GM19328 (cell line): ENCODE measurements around the gene TWF1.
A peak's percentile ranks its signal among the peaks of the same experiment; 100 is the strongest.
"Not testable (repeated sequence)": the region's sequence is repeated elsewhere in the genome, so short reads cannot be mapped to it uniquely, and the experiment has no call there.

ENCODE experiments used
- ATAC-seq: cut with Tn5 transposase; IDR thresholded peaks from one replicate; pipeline ENCODE4 v1.9.1; 2021; ENCODE audit warnings: mild to moderate bottlenecking, moderate library complexity; ENCODE audit not compliant: unreplicated experiment

TWF1 gene

DNA sequence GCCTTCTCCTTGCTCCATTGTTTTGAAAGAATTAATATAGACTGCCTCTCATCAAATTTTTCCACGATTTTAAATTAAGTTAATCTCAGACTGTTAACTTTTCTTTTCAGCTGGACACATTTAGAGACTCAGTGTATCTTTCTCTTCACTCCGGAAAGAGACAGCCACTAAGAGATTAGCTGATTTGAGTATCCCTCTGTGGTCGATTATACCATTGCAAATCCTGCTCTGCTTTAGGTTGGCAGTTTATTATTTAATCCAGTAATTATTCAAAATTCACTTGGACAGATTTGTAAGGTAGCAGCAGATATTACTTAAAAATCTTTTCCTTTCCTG is 588 bp upstream of the TWF1 start:
- no peak for ATAC-seq

DNA sequence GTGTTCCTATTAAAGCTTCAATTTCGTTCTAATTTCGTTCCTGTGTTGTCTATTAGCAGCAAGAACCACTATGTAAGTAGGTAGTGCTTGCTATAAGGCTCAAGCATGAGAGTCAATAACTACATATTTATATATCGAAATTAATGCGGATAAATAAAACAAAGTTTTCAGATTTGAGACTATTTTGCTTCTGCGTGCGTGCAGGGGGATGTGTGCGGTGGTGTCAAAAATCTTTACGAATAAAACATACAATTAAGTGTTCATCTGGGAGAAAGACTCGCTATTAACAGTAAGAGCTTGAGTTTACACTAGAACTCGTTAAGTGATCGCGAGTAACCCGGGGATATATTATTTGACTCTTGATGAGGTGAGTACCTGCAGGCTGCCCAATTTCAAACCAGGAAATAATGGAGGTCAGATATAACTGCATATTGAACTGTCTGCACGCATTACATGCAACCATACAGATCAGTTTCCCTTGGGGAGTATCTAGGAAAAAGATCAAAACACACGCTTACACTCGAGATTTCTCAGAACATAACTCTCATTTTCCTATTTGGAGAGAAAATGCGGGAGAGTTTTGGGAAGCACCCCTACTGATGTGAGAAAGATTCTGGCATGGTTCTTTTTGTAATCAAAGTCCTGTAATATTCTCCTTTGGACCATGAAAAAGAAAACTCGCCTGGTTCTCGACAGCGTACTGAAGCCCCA is 813 bp downstream of the TWF1 start:
- ATAC-seq = no peak

DNA sequence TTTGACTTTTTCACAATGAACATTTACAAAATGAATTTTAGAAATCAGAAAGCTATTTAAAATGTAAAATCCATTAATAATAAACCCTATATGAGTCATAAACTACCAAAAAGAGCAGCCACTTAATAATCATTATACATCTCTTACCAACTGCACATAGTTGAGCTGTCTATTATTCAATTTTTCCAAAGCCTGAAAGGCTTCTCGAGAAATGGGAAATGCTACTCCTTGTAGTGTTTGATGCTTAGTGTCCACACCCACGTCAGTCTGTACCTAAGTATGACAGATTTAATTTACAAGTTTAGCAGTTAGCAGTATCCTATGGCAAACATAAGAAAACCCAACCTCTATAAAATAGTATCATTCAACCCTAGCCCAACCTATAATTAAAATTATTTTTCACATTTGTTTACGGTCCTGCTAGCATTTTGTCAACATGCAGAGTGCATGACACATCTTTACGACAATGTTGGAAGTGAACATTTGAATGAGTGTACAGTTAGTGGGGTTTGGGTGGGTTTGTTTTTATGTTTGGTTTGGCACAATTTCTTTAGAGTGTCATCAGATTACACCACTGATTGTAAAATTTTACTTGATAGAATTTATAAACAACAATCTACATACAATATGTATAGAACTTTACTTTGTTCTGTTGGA is 8.4 kb downstream of the TWF1 start:
- ATAC-seq = no peak

DNA sequence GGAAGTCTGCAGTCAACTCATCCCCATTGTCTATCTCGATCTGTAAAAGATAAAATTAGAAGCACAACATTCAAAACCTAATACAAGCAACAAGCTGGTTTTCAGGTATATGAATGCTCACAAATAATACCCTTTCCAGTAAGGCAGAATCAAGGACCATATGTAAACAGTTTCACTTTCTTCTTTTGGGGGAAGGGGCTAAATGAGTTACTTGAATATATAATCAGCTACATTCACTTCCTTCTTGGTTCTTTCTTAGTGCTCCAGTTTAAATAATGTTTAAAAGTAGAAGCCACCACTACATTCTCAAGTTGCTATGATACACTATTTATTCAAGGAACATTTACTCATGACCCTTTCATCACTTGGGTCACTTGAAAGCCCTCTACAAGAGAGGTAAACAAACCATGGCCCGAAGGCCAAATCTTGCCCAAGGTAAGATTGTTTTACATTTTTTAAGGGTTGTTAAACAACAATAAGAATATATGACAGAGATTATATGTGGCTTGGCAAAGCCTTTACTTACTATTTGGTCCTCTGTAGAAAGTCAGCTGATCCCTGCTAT is 10.3 kb downstream of the TWF1 start:
- no peak for ATAC-seq

DNA sequence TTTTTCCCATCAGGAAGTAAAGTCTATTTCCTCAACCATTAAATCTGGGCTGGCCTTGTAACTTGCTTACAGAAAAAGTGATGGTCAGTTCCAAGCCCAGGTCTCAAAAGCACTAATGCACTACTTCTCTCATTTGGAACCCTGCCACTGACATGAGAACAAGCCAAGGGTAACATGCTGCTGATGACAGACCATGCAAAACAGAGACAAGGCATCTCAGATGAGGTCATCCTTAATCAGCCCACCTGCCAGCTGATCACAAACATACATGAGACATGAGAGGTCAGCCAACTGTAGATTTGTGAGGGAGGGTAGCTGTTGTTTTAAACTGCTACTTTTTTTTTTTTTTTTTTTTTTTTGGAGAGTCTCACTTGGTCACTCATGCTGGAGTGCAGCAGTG is 16.2 kb downstream of the TWF1 start:
- ATAC-seq = no peak

DNA sequence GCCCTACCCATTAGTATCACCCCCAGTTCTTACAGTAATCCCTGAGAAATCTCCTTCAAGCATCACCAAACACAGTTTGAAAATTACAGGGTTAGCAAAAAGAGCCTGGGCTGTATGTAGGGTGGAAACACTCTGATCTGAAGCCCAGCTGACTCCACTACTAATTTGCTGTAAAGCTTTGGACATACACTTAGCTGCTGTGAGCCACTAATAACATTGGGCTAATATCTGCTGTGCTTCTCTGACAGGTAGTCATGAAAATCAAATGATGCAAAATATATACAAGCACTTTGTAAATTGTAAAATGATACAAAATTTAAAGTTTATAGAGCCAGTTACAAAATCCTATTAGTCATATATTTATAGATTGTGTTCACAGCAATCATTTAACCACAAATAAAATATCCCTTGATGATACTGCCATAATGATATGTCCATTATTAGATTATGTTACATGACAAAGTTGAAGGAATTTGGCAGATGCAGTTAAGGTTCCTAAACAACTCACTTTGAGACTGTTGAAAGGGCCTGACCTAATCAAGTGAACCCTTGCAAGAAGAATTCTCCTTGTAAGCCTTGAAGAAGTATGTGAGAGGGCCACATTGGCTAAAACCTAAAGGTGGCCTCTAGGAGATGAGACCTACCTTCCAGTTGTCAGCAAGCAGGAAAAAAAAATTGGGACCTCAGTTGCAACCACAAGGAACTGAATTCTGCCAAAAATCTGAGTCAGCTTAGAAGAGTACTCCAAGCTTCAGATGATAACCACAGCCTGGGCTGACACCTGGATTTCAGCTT is 19.0 kb downstream of the TWF1 start:
- no peak for ATAC-seq

DNA sequence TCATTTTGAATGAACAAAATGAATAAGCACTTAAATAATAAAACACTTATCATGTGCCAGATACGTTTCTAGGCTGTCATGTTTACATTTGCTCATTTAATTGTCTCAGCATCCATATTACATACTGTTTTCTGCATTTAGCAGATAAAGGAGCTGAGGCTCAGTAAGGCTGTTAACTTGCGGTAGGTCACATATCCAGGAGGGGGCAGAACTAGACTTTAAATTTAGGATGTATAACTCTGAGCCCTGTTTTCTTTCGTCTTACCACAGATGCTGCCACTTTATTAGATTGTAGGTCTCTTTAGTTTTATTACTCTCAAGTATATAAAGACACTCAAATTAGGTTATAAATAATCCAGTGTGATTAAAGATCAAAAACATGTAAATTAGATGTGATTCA is 29.6 kb downstream of the TWF1 start:
- ATAC-seq = no peak

DNA sequence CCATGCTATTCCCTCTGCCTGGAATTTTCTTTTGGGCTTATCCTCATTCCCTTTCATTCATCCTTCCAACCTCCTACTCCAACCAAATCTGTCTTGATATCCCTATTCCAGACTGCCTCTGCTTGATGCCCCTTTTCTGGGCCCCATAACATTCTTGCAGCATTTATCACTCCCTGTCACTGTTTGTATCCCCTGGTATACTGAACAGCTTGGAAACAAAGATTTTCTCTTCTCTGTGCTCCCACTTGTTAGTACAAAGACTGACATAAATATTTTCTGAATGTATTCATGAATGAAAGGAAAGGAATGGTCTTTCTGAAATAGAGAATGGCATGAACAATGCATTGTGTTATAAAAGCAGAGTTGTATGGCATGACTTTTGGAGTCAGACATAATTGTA is 39.8 kb downstream of the TWF1 start:
- no peak for ATAC-seq

DNA sequence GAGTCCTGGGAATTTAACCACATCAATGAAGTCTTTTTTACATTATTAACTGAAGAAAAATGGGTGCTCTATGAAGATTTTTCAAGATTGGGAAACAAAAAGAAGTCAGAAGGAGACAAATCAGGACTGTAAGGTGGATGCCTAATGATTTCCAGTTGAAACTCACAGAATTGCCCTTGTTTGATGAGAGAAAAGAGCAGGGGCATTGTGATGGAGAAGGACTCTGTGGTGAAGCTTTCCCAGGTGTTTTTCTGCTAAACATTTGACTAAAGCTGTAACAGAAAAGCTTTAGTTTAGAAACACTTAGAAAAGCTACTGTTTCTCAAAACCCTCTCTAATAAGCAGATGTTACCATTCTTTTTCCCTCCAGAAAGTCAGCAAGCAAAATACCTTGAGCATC is 41.6 kb downstream of the TWF1 start:
- no peak for ATAC-seq

DNA sequence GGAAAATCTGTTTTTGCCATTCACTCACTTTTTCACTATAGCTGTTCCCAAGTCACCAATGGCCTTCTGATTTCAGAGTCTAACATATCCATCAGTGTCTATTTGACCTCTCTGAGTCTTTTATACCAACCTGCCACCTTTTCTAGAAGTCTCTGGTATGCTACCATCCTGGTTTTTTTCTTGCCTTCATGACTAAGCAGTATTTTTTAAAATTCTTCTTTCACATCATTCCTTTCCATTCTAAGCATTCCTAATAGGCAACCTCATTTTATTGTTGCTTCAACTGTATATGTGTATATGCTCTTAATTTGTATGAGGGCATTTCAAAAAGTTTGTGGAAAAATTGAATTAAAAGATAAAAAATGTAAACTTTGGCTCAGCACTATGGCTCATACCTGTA is 42.3 kb downstream of the TWF1 start:
- no peak for ATAC-seq

DNA sequence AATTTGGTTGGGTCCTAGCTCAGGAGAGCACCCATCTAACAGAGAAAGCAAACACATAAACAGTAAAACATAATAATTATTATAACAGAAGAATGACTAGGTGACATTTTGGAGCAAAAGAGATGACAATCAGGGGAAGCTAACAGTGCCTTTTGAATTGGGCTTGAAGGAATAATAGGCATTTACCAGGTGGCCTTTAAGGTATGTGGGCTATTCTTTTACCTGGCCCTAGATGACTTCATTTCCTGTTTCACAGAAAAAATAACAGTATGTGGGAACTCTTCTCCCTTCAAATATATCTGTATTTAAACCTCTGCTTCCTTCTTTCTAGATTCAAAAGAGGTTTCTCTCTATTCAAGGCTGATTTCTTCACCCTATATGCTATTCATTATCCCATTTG is 43.5 kb downstream of the TWF1 start:
- no peak for ATAC-seq

DNA sequence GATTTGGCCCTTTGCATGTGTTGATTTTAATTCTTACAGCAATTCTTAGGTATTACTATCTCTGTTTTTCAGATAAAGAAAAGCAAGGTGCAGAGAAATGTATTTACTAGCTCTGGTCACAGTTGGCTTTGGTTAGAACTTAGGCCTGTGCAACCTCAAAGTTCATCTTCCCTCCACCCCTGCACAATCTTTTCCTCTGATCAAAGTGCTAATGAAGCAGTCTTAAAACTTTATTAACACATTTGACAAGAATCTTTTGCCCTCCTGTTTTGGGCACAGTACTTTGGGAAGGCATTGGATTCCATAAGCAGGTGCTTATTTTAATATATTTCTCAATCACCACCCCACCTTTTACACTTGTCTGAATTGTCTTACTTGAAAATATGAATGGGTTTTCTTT is 44.6 kb downstream of the TWF1 start:
- ATAC-seq = no peak

DNA sequence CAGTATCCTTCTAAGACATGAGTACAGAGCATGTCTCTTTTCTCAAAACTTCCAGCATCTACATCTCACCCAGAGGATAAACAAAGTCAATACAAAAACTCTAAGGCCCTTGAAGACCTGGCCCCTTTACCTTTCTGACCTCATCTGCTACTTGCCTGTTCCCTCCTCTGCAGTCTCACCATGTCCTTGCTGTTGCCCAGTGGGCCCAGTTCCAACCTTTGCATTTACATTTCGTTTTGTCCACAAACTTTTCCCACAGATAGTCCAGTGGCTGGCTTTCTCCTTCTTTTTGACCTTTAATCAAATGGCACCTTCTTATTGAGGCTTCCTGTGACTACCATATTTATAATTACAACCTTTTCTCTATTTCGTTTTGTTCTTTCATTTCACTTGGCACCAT is 45.7 kb downstream of the TWF1 start:
- no peak for ATAC-seq

DNA sequence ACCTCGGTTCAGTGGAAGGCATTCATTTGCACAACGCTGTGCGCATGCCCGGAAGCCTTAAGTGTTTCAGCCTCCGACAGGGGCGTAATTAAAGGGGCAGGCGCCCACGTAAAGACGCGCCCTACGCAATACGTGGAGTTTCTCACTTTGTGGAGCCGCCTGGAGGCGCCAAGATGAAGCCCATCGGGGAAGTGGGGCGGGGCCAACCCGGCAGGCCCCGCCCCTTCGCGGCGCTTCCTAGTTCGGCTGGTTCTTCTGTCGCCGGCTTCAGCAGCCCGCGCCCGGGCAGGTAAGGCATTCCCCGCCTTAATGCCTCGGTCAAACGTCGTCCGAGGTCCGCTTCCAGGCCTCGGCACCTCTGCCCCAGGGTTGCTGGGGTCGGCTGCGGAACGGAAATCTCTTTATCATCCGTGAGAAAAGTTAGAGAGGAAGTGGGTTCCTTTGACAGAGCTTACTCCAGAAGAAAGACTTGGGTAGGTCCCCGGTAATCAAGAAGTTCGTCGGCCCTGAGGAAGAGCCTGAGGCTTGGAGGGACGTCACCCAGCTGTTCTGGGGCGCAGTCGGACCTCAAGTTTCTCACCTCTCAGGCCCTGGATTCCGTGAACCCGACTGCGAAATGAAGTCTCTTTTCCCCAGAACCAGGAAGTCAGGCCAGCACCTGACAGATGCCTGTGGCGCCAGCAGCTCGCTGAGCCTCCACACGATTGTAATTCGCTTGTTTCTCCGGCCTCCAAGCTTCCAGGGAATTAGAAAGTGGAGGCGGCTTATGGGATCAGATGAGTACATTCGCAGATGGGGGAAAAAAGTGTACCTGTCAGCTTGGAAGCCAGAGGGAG is 47.2 kb downstream of the TWF1 start, which contains the start of the genes IRAK4 and PUS7L:
TSS of gene IRAK4 (plus strand) at position 224 of the 836 bp plus-strand sequence. CDS start 9,161 bp downstream, outside the sequence.
TSS of gene PUS7L (minus strand) at position 63 of the 836 bp plus-strand sequence. CDS start 3,545 bp downstream, outside the sequence.
- ATAC-seq = peak; percentile 96

DNA sequence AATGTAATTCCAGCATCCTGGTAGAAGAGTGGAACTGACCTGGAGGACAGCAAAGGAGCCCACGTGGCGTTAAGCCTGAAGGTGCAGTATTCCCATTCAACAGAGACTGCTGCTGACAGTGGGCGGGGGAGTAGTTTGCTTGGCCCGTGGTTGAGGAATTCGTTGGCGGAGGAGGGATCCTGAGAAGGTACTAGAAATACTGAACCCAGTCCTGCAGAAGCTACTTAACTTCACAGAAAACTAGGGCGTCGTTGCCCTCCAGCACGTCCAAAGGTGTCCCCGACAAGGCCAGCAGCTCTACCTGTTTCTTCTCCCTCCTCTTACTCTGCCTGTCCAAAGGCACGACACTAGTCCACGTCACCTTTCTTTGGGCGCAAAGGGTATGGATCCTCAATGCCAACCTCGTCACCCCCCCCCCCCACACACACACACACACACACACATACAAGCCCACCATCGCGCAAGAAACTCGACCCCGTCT is 47.8 kb downstream of the TWF1 start:
- peak; percentile 0 for ATAC-seq

DNA sequence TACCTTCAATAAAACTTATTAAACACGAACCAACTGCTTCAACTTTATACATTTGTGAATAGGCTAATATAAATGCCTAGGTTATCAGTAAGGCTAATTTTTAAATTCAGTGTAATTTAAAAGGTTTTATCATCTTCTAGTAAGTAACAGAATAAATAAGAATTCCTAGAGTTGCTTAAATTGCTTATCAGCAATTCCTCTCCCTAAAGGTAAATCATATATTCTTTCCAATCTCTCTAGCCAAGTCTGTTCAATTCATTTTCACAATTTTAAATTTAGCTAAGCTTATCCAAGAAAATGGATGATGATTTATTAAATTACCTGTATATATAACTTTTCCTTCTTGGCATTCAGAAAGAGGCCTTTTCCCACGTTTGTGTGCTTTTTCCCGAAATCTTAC is 52.1 kb downstream of the TWF1 start:
- ATAC-seq = no peak

DNA sequence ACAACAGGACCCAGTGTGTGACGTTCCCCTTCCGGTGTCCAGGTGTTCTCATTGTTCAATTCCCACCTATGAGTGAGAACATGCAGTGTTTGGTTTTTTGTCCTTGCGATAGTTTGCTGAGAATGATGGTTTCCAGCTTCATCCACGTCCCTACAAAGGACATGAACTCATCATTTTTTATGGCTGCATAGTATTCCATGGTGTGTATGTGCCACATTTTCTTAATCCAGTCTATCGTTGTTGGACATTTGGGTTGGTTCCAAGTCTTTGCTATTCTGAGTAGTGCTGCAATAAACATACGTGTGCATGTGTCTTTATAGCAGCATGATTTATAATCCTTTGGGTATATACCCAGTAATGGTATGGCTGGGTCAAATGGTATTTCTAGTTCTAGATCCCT is 54.8 kb downstream of the TWF1 start:
- ATAC-seq = not testable (repeated sequence)

DNA sequence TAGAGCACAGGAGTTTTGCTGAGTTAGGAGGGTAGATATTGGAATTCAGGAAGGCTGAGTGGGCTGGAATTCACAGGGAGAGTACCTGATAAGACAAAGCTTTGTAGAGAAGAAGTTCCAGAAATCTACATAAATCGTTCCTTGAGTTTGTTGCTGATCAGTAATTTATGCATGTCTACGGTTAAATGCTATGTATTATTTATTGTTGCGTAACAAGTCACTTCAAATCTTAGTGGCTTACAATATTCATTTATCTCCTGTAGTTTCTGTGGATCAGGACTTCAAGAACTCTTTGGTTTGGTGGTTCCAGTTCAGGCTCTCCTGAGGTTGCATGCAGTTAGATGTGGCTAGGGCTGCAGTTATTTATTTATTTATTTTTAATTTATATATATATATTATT is 55.3 kb downstream of the TWF1 start:
- ATAC-seq = no peak

DNA sequence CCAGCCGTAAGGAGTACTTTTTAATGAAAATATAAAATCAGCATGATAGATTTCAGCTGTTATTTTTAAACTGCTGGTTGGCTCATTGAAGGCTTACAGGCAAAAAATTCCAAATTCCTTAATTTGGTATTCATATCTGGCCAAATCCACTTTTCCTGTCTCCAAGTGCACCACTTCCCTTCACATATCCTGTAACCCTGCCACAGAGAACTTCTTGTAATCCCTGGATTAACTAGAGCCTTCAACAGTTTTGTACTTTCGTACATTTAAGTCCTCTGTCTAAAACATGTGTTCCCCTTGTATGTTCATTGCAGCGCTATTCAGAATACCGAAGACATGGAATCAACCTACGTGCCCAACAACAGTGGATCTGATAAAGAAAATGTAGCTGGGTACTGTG is 57.1 kb downstream of the TWF1 start:
- ATAC-seq = no peak

DNA sequence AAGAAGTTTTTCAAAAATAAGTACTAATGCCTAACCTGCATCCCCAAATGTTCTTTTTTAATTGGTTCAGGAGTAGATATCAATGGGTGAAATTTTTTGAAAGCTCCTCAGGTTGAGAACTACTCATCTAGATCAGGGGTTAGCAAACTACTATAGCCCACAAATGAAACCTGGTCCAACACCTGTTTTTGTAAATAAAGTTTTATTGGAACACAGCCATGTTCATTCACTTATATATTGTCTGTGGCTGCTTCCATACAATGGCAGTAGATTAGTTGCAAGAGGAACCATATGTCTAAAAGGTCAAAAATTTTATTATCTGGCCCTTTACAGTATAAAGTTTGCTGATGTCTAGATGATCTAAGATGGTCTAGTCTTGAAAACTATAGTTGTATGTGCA is 61.3 kb downstream of the TWF1 start:
- no peak for ATAC-seq
